Mesenchymal stem cell (in vitro differentiated cells and primary cell): ENCODE data around the gene CHD1L.

Experiments
- DNase-seq: peaks from one replicate; pipeline ENCODE4 v3.0.0-alpha.2; 2013
- H2AFZ ChIP-seq: one replicate; pipeline ENCODE4 v1.6.1; 2013; ENCODE audit warnings: low read depth, mild to moderate bottlenecking, control low read depth, inconsistent platforms, low read length, moderate library complexity
- H2AK5ac ChIP-seq: 2 replicates; pipeline ENCODE4 v1.6.1; 2013; ENCODE audit warnings: low read length, moderate library complexity, mild to moderate bottlenecking, inconsistent platforms; ENCODE audit not compliant: severe bottlenecking
- H2BK120ac ChIP-seq: one replicate; pipeline ENCODE4 v1.6.1; 2013; ENCODE audit warnings: low read depth, mild to moderate bottlenecking, inconsistent platforms, low read length, moderate library complexity
- H2BK12ac ChIP-seq, 2 experiments: one replicate each; pipeline ENCODE4 v1.6.1; 2013; ENCODE audit warnings: inconsistent platforms in 2 of 2, low read length in 2 of 2, mild to moderate bottlenecking in 2 of 2, moderate library complexity in 2 of 2, control low read depth in 1 of 2
- H2BK15ac ChIP-seq: one replicate; pipeline ENCODE4 v1.6.1; 2013; ENCODE audit warnings: mild to moderate bottlenecking, low read depth, inconsistent platforms; ENCODE audit not compliant: poor library complexity, severe bottlenecking
- H2BK5ac ChIP-seq: 2 replicates; pipeline ENCODE4 v1.6.1; 2013; ENCODE audit warnings: low read depth, mild to moderate bottlenecking, low read length, control low read depth, inconsistent platforms; ENCODE audit not compliant: poor library complexity, severe bottlenecking
- H3K14ac ChIP-seq, 2 experiments: one replicate each; pipeline ENCODE4 v1.6.1; 2013; ENCODE audit warnings: inconsistent platforms in 2 of 2, low read length in 2 of 2, control low read depth in 1 of 2, mild to moderate bottlenecking in 1 of 2, moderate library complexity in 1 of 2
- H3K18ac ChIP-seq, 2 experiments: one replicate each; pipeline ENCODE4 v1.6.1; 2013; ENCODE audit warnings: inconsistent platforms in 2 of 2, low read length in 2 of 2, control low read depth in 1 of 2, low read depth in 1 of 2, mild to moderate bottlenecking in 1 of 2
- H3K23ac ChIP-seq, 2 experiments: one replicate each; pipeline ENCODE4 v1.6.1; 2013; ENCODE audit warnings: inconsistent platforms in 2 of 2, low read length in 2 of 2, mild to moderate bottlenecking in 2 of 2, moderate library complexity in 2 of 2, control low read depth in 1 of 2
- H3K27ac ChIP-seq: 2 replicates; pipeline ENCODE4 v1.5.1; 2013; ENCODE audit warnings: mild to moderate bottlenecking, moderate library complexity, low read length, control low read depth, inconsistent platforms; ENCODE audit not compliant: poor library complexity, severe bottlenecking
- H3K27me3 ChIP-seq, 2 experiments: 2 replicates each; pipeline versions ENCODE4 v1.6.1 to v1.7.0; 2013; ENCODE audit warnings: low read length in 2 of 2, mild to moderate bottlenecking in 2 of 2, moderate library complexity in 2 of 2, control low read depth in 1 of 2, inconsistent platforms in 1 of 2; ENCODE audit not compliant: control insufficient read depth in 1 of 2, insufficient read depth in 1 of 2
- H3K36me3 ChIP-seq, 2 experiments: 2 replicates each; pipeline versions ENCODE4 v1.6.1 to v1.7.0; 2013; ENCODE audit warnings: low read length in 2 of 2, control low read depth in 1 of 2, inconsistent platforms in 1 of 2, low read depth in 1 of 2, mild to moderate bottlenecking in 1 of 2; ENCODE audit not compliant: insufficient read depth in 2 of 2, control insufficient read depth in 1 of 2
- H3K4ac ChIP-seq, 2 experiments: one replicate each; pipeline ENCODE4 v1.6.1; 2013; ENCODE audit warnings: inconsistent platforms in 2 of 2, low read length in 2 of 2, mild to moderate bottlenecking in 2 of 2, moderate library complexity in 2 of 2, control low read depth in 1 of 2, low read depth in 1 of 2
- H3K4me1 ChIP-seq: 2 replicates; pipeline ENCODE4 v1.6.1; 2013; ENCODE audit warnings: low read depth, low read length, control low read depth; ENCODE audit not compliant: control insufficient read depth, insufficient read depth
- H3K4me2 ChIP-seq: 2 replicates; pipeline ENCODE4 v1.6.1; 2013; ENCODE audit warnings: low read length, mild to moderate bottlenecking, inconsistent platforms; ENCODE audit not compliant: poor library complexity, severe bottlenecking
- H3K4me3 ChIP-seq, 2 experiments: 2 replicates each; pipeline versions ENCODE4 v1.5.1 to v1.7.0; 2013; ENCODE audit warnings: low read length in 2 of 2, mild to moderate bottlenecking in 2 of 2, control low read depth in 1 of 2, low read depth in 1 of 2; ENCODE audit not compliant: insufficient read depth in 1 of 2
- H3K79me1 ChIP-seq: replicated peaks from 2 replicates; pipeline ENCODE4 v1.6.1; 2013; ENCODE audit warnings: mild to moderate bottlenecking, control low read depth, low read length, inconsistent platforms; ENCODE audit not compliant: poor library complexity, severe bottlenecking
- H3K9ac ChIP-seq: 2 replicates; pipeline ENCODE4 v1.7.0; 2013; ENCODE audit warnings: mild to moderate bottlenecking, low read length, moderate library complexity
- H3K9me3 ChIP-seq: 2 replicates; pipeline ENCODE4 v1.7.0; 2013; ENCODE audit warnings: mild to moderate bottlenecking, low read length; ENCODE audit not compliant: control insufficient read depth
- H4K8ac ChIP-seq: one replicate; pipeline ENCODE4 v1.6.1; 2013; ENCODE audit warnings: inconsistent platforms, mild to moderate bottlenecking, low read length, moderate library complexity
- H4K91ac ChIP-seq: one replicate; pipeline ENCODE4 v1.6.1; 2013; ENCODE audit warnings: mild to moderate bottlenecking, low read length, inconsistent platforms
- WGBS: methylation state at CpG from one replicate; pipeline ENCODE4 v1.1.7; 2013; ENCODE audit warnings: mixed read lengths; 5-methylcytosine and 5-hydroxymethylcytosine counted together

Gene CHD1L

GRCh38 chr1:147209825-147210821 is 32.4 kb upstream of the CHD1L start:
- H3K79me1 ChIP-seq = no peaks in the 10 kb centered on the region
- H3K9me3 ChIP-seq = no peaks in the 10 kb centered on the region
- H3K27me3 ChIP-seq = no peaks in the 10 kb centered on the region
- H2BK15ac ChIP-seq = no peak overlapping the region
- no peak overlapping the region for H3K18ac ChIP-seq
- H3K4me2 ChIP-seq = no peak overlapping the region
- no peak overlapping the region for H3K4ac ChIP-seq
- H4K91ac ChIP-seq = no peak overlapping the region
- no peak overlapping the region for H2AK5ac ChIP-seq
- no peak overlapping the region for H2AFZ ChIP-seq
- no peak overlapping the region for H4K8ac ChIP-seq
- H2BK120ac ChIP-seq = no peak overlapping the region
- no peak overlapping the region for H3K9ac ChIP-seq
- H3K27ac ChIP-seq = no peak overlapping the region
- no peak overlapping the region for H3K4me3 ChIP-seq
- H2BK12ac ChIP-seq = no peak overlapping the region
- H2BK5ac ChIP-seq = no peak overlapping the region
- DNase-seq = no peak
- no peak overlapping the region for H3K14ac ChIP-seq
- H3K36me3 ChIP-seq = no peaks in the 10 kb centered on the region
- H3K4me1 ChIP-seq = no peaks in the 10 kb centered on the region
- 100% methylated on average over 1 of the region's 3 CpGs for WGBS
- H3K23ac ChIP-seq = no peak overlapping the region

GRCh38 chr1:147210987-147211386 is 31.5 kb upstream of the CHD1L start:
- no peak overlapping the region for H3K27ac ChIP-seq
- H2BK5ac ChIP-seq = no peak overlapping the region
- no peak overlapping the region for H2BK15ac ChIP-seq
- H3K9ac ChIP-seq = no peak overlapping the region
- no peak overlapping the region for H2AK5ac ChIP-seq
- H3K79me1 ChIP-seq = no peaks in the 10 kb centered on the region
- no peak overlapping the region for H3K4me3 ChIP-seq
- no peak overlapping the region for H3K14ac ChIP-seq
- no peak overlapping the region for H3K4ac ChIP-seq
- no peak overlapping the region for H3K4me2 ChIP-seq
- H4K91ac ChIP-seq = no peak overlapping the region
- H2BK120ac ChIP-seq = no peak overlapping the region
- no peaks in the 10 kb centered on the region for H3K9me3 ChIP-seq
- H4K8ac ChIP-seq = no peak overlapping the region
- H3K4me1 ChIP-seq = no peaks in the 10 kb centered on the region
- H3K27me3 ChIP-seq = no peaks in the 10 kb centered on the region
- H3K18ac ChIP-seq = no peak overlapping the region
- H2AFZ ChIP-seq = no peak overlapping the region
- no peaks in the 10 kb centered on the region for H3K36me3 ChIP-seq
- H2BK12ac ChIP-seq = no peak overlapping the region
- H3K23ac ChIP-seq = no peak overlapping the region
- DNase-seq = no peak
- WGBS = no CpG with 5 or more reads among the region's 2 CpGs

GRCh38 chr1:147211577-147211976 is 30.9 kb upstream of the CHD1L start:
- Histone ChIP-seq H4K8ac (no peak overlapping the region), H2BK15ac (no peak overlapping the region), H3K79me1 (no peaks in the 10 kb centered on the region), H2BK120ac (no peak overlapping the region), H2BK12ac (no peak overlapping the region), H4K91ac (no peak overlapping the region), H3K9me3 (no peaks in the 10 kb centered on the region), H2AK5ac (no peak overlapping the region), H3K27me3 (no peaks in the 10 kb centered on the region), H3K9ac (no peak overlapping the region), H3K23ac (no peak overlapping the region), H3K4me2 (no peak overlapping the region), H3K27ac (no peak overlapping the region), H3K14ac (no peak overlapping the region), H3K4me3 (no peak overlapping the region), H3K18ac (no peak overlapping the region), H3K4ac (no peak overlapping the region), H2BK5ac (no peak overlapping the region), H3K4me1 (no peaks in the 10 kb centered on the region), H2AFZ (no peak overlapping the region), H3K36me3 (no peaks in the 10 kb centered on the region)
- no peak for DNase-seq
- 95% methylated on average over 2 of the region's 2 CpGs for WGBS

- Histone ChIP-seq H3K23ac (no peak overlapping the region), H2BK15ac (no peak overlapping the region)
These were observed 29.2 kb upstream of the CHD1L start for GRCh38 chr1:147213271-147213670.

More at GRCh38 chr1:147213271-147213670, 29.2 kb upstream of the CHD1L start:
- no peak overlapping the region for H4K91ac ChIP-seq
- H2BK12ac ChIP-seq = no peak overlapping the region
- H3K14ac ChIP-seq = no peak overlapping the region
- no peak overlapping the region for H2BK5ac ChIP-seq
- H2AFZ ChIP-seq = no peak overlapping the region
- DNase-seq = no peak
- no peak overlapping the region for H3K18ac ChIP-seq
- no peak overlapping the region for H2AK5ac ChIP-seq
- no peak overlapping the region for H3K27ac ChIP-seq
- no peaks in the 10 kb centered on the region for H3K27me3 ChIP-seq
- H3K4me1 ChIP-seq = no peaks in the 10 kb centered on the region
- no peak overlapping the region for H3K4ac ChIP-seq
- H3K36me3 ChIP-seq = no peaks in the 10 kb centered on the region
- H4K8ac ChIP-seq = no peak overlapping the region
- H3K9ac ChIP-seq = no peak overlapping the region
- no peaks in the 10 kb centered on the region for H3K79me1 ChIP-seq
- H3K4me2 ChIP-seq = no peak overlapping the region
- H2BK120ac ChIP-seq = no peak overlapping the region
- H3K9me3 ChIP-seq = no peaks in the 10 kb centered on the region
- H3K4me3 ChIP-seq = no peak overlapping the region
